H1 (cell line): ENCODE data around the gene ALAS1. TPM values are rescaled to one million over a fixed set of nuclear protein-coding genes. Genes with fewer than 3 reads are reported as not detected.

ENCODE experiments used
- CTCF ChIA-PET: fragments of 300-600 bp; sonication (Branson Sonifier 250); formaldehyde crosslinking; loops from one replicate; lab custom pipeline; 2021; ENCODE audit not compliant: partially characterized antibody; lab: Charles Lee
- POLR2A ChIA-PET: fragments of 300-600 bp; sonication (Branson Sonifier 250); formaldehyde crosslinking; loops from one replicate; lab custom pipeline; 2021; ENCODE audit warnings: inconsistent platforms; ENCODE audit not compliant: partially characterized antibody; lab: Charles Lee
- DNase-seq, 2 experiments: peaks; one replicate each; pipeline versions ENCODE4 v3.0.0 to v3.0.0-alpha.2; 2010 to 2022; ENCODE audit warnings: low spot score in 2 of 2, low read depth in 1 of 2, mixed read lengths in 1 of 2
- FAIRE-seq: peaks from 2 replicates; lab custom pipeline; 2011; peaks lifted over from hg19 to GRCh38; lab: Jason Lieb, UNC
- H2AFZ ChIP-seq: 2 replicates; pipeline ENCODE4 v1.8.1; 2012; ENCODE audit warnings: low read length, inconsistent platforms
- H2AK5ac ChIP-seq: 2 replicates; pipeline ENCODE4 v1.6.1; 2013; ENCODE audit warnings: low read depth, low read length
- H2BK120ac ChIP-seq: replicated peaks from 2 replicates; pipeline ENCODE3; 2013; ENCODE audit warnings: low read depth, low read length, inconsistent platforms
- H2BK12ac ChIP-seq: 2 replicates; pipeline ENCODE4 v1.6.1; 2013; ENCODE audit warnings: low read depth, low read length
- H2BK15ac ChIP-seq: 2 replicates; pipeline ENCODE4 v1.6.1; 2013; ENCODE audit warnings: low read length
- H2BK20ac ChIP-seq: 2 replicates; pipeline ENCODE4 v1.6.1; 2013; ENCODE audit warnings: low read length
- H2BK5ac ChIP-seq: 2 replicates; pipeline ENCODE4 v1.6.1; 2013; ENCODE audit warnings: low read depth, low read length
- H3K14ac ChIP-seq: 2 replicates; pipeline ENCODE4 v1.6.1; 2013; ENCODE audit warnings: inconsistent platforms; ENCODE audit not compliant: insufficient read length
- H3K18ac ChIP-seq: 2 replicates; pipeline ENCODE4 v1.6.1; 2013; ENCODE audit warnings: low read length; ENCODE audit errors: extremely low read depth
- H3K23ac ChIP-seq: 2 replicates; pipeline ENCODE4 v1.6.1; 2013; ENCODE audit warnings: inconsistent platforms; ENCODE audit not compliant: insufficient read length
- H3K23me2 ChIP-seq: 2 replicates; pipeline ENCODE4 v1.6.1; 2013; ENCODE audit warnings: low read depth, low read length
- H3K27ac ChIP-seq: 2 replicates; pipeline ENCODE4 v1.6.1; 2011; ENCODE audit warnings: low read depth, low read length, inconsistent platforms
- H3K27me3 ChIP-seq, 4 experiments: replicated peaks in 1 of 4; 1 replicate in 1 of 4; 2 replicates in 3 of 4; pipeline versions ENCODE4 v1.6.1 to v1.8.1; 2011 to 2013; ENCODE audit warnings: low read length in 3 of 4, mild to moderate bottlenecking in 3 of 4, inconsistent platforms in 2 of 4, mixed read lengths in 2 of 4, moderate library complexity in 1 of 4; ENCODE audit not compliant: control insufficient read depth in 3 of 4, insufficient read depth in 3 of 4; ENCODE audit errors: extremely low read depth in 1 of 4
- H3K36me3 ChIP-seq, 4 experiments: 2 replicates each; pipeline versions ENCODE4 v1.6.1 to v1.8.1; 2011 to 2013; ENCODE audit warnings: mild to moderate bottlenecking in 4 of 4, low read length in 3 of 4, moderate library complexity in 2 of 4, control low read depth in 1 of 4, inconsistent platforms in 1 of 4; ENCODE audit not compliant: insufficient read depth in 4 of 4, control insufficient read depth in 2 of 4
- H3K4ac ChIP-seq: replicated peaks from 2 replicates; pipeline ENCODE3; 2013; ENCODE audit warnings: low read length, low read depth, mixed read lengths, inconsistent platforms; ENCODE audit not compliant: insufficient read length
- H3K4me1 ChIP-seq, 4 experiments: replicated peaks in 1 of 4; 1 replicate in 1 of 4; 2 replicates in 3 of 4; pipeline versions ENCODE4 v1.6.1 to v1.8.1; 2011 to 2013; ENCODE audit warnings: low read length in 3 of 4, inconsistent platforms in 2 of 4, mixed read lengths in 1 of 4; ENCODE audit not compliant: insufficient read depth in 4 of 4, control insufficient read depth in 3 of 4
- H3K4me2 ChIP-seq, 2 experiments: 2 replicates each; pipeline versions ENCODE4 v1.6.1 to v1.8.1; 2011 to 2013; ENCODE audit warnings: low read depth in 2 of 2, low read length in 2 of 2, control low read depth in 1 of 2, inconsistent platforms in 1 of 2, mild to moderate bottlenecking in 1 of 2; ENCODE audit not compliant: insufficient read depth in 1 of 2
- H3K4me3 ChIP-seq, 4 experiments: fragments of 200-600, 300-600 bp in 1 of 4; sonication (generic), shearing (Covaris generic), sonication (Bioruptor Twin) in 1 of 4; 2 replicates each; pipeline versions ENCODE4 v1.5.1 to v1.8.1; 2011 to 2016; ENCODE audit warnings: low read length in 4 of 4, low read depth in 3 of 4, control low read depth in 2 of 4, inconsistent platforms in 2 of 4, mild to moderate bottlenecking in 2 of 4, mixed read lengths in 1 of 4, moderate library complexity in 1 of 4; ENCODE audit not compliant: insufficient read depth in 2 of 4; ENCODE audit errors: extremely low read depth in 1 of 4
- H3K56ac ChIP-seq: replicated peaks from 2 replicates; pipeline ENCODE3; 2013; ENCODE audit warnings: low read depth, mild to moderate bottlenecking, mixed read lengths, low read length, inconsistent platforms; ENCODE audit not compliant: insufficient read length
- H3K79me1 ChIP-seq: 2 replicates; pipeline ENCODE4 v1.6.1; 2013; ENCODE audit warnings: low read depth, low read length, control low read depth
- H3K79me2 ChIP-seq, 2 experiments: 2 replicates each; pipeline versions ENCODE4 v1.6.1 to v1.8.1; 2012 to 2013; ENCODE audit warnings: low read length in 2 of 2, mild to moderate bottlenecking in 2 of 2, inconsistent platforms in 1 of 2; ENCODE audit not compliant: insufficient read depth in 2 of 2, control insufficient read depth in 1 of 2
- H3K9ac ChIP-seq, 4 experiments: replicated peaks in 1 of 4; 1 replicate in 1 of 4; 2 replicates in 3 of 4; pipeline versions ENCODE4 v1.6.1 to v1.8.1; 2011 to 2013; ENCODE audit warnings: low read depth in 3 of 4, low read length in 3 of 4, control low read depth in 2 of 4, mild to moderate bottlenecking in 2 of 4, moderate library complexity in 2 of 4, inconsistent platforms in 1 of 4; ENCODE audit errors: extremely low read depth in 1 of 4
- H3K9me3 ChIP-seq, 2 experiments: 2 replicates each; pipeline versions ENCODE4 v1.6.1 to v1.8.1; 2012 to 2013; ENCODE audit warnings: mild to moderate bottlenecking in 2 of 2, moderate library complexity in 2 of 2, control low read depth in 1 of 2, inconsistent platforms in 1 of 2, low read depth in 1 of 2, low read length in 1 of 2, mixed read lengths in 1 of 2; ENCODE audit not compliant: insufficient read depth in 2 of 2
- H4K20me1 ChIP-seq, 2 experiments: replicated peaks in 1 of 2; 2 replicates each; pipeline versions ENCODE3 to v1.8.1; 2011 to 2013; ENCODE audit warnings: inconsistent platforms in 2 of 2, low read length in 2 of 2, mild to moderate bottlenecking in 1 of 2; ENCODE audit not compliant: insufficient read depth in 2 of 2, control insufficient read depth in 1 of 2
- H4K5ac ChIP-seq: 2 replicates; pipeline ENCODE4 v1.6.1; 2013; ENCODE audit warnings: low read length, low read depth, mixed read lengths, inconsistent platforms; ENCODE audit not compliant: insufficient read length
- H4K8ac ChIP-seq: 2 replicates; pipeline ENCODE4 v1.8.0; 2013; ENCODE audit warnings: mild to moderate bottlenecking, moderate library complexity, low read length, inconsistent platforms; ENCODE audit not compliant: insufficient read depth; ENCODE audit errors: extremely low read depth
- H4K91ac ChIP-seq: replicated peaks from 2 replicates; pipeline ENCODE3; 2013; ENCODE audit warnings: low read length, mixed read lengths, inconsistent platforms; ENCODE audit not compliant: insufficient read length
- CBX5 ChIP-seq: fragments of 300-800, 300-1000 bp; sonication (generic); IDR thresholded peaks from 2 replicates; pipeline ENCODE4 v1.7.1; 2016; ENCODE audit warnings: antibody characterized with exemption, low read length, low read depth
- CREB1 ChIP-seq: IDR thresholded peaks from 2 replicates; pipeline ENCODE4 v1.6.1; 2012; ENCODE audit warnings: inconsistent platforms
- CTCF ChIP-seq, 3 experiments: IDR thresholded peaks; 1 replicate in 2 of 3; 2 replicates in 1 of 3; pipeline versions ENCODE4 v1.5.1 to v1.6.1; 2011; ENCODE audit warnings: low read length in 3 of 3, mild to moderate bottlenecking in 3 of 3, inconsistent platforms in 2 of 3, low read depth in 1 of 3, moderate library complexity in 1 of 3; ENCODE audit not compliant: insufficient read depth in 1 of 3; ENCODE audit errors: control extremely low read depth in 1 of 3
- JUN ChIP-seq: IDR thresholded peaks from 2 replicates; pipeline ENCODE4 v1.6.1; 2011; ENCODE audit warnings: low read depth, mild to moderate bottlenecking, improper control_type of control experiment, low read length
- KDM5A ChIP-seq: fragments of 200-600 bp; IDR thresholded peaks from 2 replicates; pipeline ENCODE4 v1.7.1; 2012; ENCODE audit warnings: mild to moderate bottlenecking, low read length, inconsistent platforms, mixed read lengths
- MAX ChIP-seq: IDR thresholded peaks from 2 replicates; pipeline ENCODE4 v1.6.1; 2012; ENCODE audit warnings: inconsistent platforms
- RBBP5 ChIP-seq: IDR thresholded peaks from 2 replicates; pipeline ENCODE4 v1.7.1; 2012; ENCODE audit warnings: low read depth, mild to moderate bottlenecking, inconsistent platforms, low read length, moderate library complexity, borderline replicate concordance
- SIRT6 ChIP-seq: IDR thresholded peaks from one replicate; pipeline ENCODE4 v1.7.1; 2012; ENCODE audit warnings: low read length, inconsistent platforms
- TCF12 ChIP-seq: IDR thresholded peaks from 2 replicates; pipeline ENCODE4 v1.6.1; 2011; ENCODE audit warnings: low read depth, mild to moderate bottlenecking, low read length
- WGBS, 2 experiments: shearing (Covaris generic) in 1 of 2; methylation state at CpG; one replicate each; pipeline versions ENCODE4 v1.1.6 to v1.1.7; 2013 to 2015; ENCODE audit warnings: low lambda C conversion rate in 2 of 2, mixed read lengths in 2 of 2, inconsistent platforms in 1 of 2, low coverage in 1 of 2, missing lambda C conversion rate in 1 of 2; ENCODE audit not compliant: insufficient replicate concordance in 2 of 2, insufficient coverage in 1 of 2, insufficient read length in 1 of 2; ENCODE audit errors: extremely low coverage in 1 of 2, missing lambda C conversion rate in 1 of 2; 5-methylcytosine and 5-hydroxymethylcytosine counted together
- polyA plus RNA-seq, 7 experiments: library from polyadenylated mRNA; depleted of rRNA in 3 of 7; stranded (reverse) in 5 of 7; unstranded in 2 of 7; fragments of >200 nt in 5 of 7; fragments of 200-250 nt in 2 of 7; gene quantifications; 1 replicate in 5 of 7; 2 replicates in 1 of 7; 4 replicates in 1 of 7; pipeline versions ENCODE4 v1.2.1 to v1.2.3, GENCODE V29; 2011 to 2013; ENCODE audit warnings: missing spikeins in 2 of 7, mixed read lengths in 2 of 7
- total RNA-seq: library from RNA; stranded (reverse); fragmentation: NEBNext Ultra II Directional; extraction: Animal tissue kit (Norgen Biotek cat#: 25700); gene quantifications from 2 replicates; pipeline ENCODE4 v1.2.1, GENCODE V29; 2021

ALAS1 gene
- total and polyA plus RNA-seq, 2 of the 8 experiments (the other 6 are each of a cell fraction or from before 2014, with no cell fraction given): 45.9 to 84.4 TPM

GRCh38 chr3:52246728-52247408 lies 48.9 kb downstream of the ALAS1 start:
- ChIA-PET CTCF (interaction anchor here (1.0 to 17.7 kb wide), 10 partner anchors 11 to 138 kb away, joined by 3 to 126 read pairs (median 7); partner anchors contain the start of gene WDR82), POLR2A (interaction anchor here (1.0 to 3.6 kb wide), 7 partner anchors 9 to 35 kb away, joined by 3 to 27 read pairs (median 5); no protein-coding TSS in a partner anchor)
- H3K56ac ChIP-seq: no peak overlapping the region
- H4K8ac ChIP-seq: no peak overlapping the region
- peaks cover 10% of the 10 kb centered on the region for H3K23me2 ChIP-seq
- WGBS, 2 experiments: 88% methylated on average over 14 of the region's 14 CpGs; no CpG with 5 or more reads in 1 of the 2 experiments
- no peaks in the 10 kb centered on the region for H3K79me2 ChIP-seq
- H3K4me2 ChIP-seq: peak overlapping the region; percentile 65 to 70; a peak in 2 of 4 replicates
- no peak overlapping the region for H2AK5ac ChIP-seq
- peaks cover 0 to 13% (median 0%) of the 10 kb centered on the region in 4 experiments; a peak in 3 of 8 replicates for H3K36me3 ChIP-seq
- no peak overlapping the region for H2BK12ac ChIP-seq
- H3K4me1 ChIP-seq: peaks cover 0 to 13% (median 10%) of the 10 kb centered on the region in 4 experiments; a peak in 6 of 7 replicates
- TF ChIP-seq SIRT6: no peak
- TF ChIP-seq CTCF (IDR thresholded peaks at IDR 0.05; ENCODE audit: control extremely low read depth in 1 of 3, insufficient read depth in 1 of 3, low read depth in 1 of 3, low read length in 3 of 3): no peak
- TF ChIP-seq JUN: no peak
- no peak for TF ChIP-seq CBX5
- TF ChIP-seq TCF12: no peak
- TF ChIP-seq KDM5A: no peak
- TF ChIP-seq RBBP5: no peak
- TF ChIP-seq CREB1: no peak
- TF ChIP-seq MAX: no peak
- no peak overlapping the region for H3K27ac ChIP-seq
- no peak for DNase-seq
- H2BK5ac ChIP-seq: no peak overlapping the region
- no peak overlapping the region for H2BK120ac ChIP-seq
- H2AFZ ChIP-seq: no peak overlapping the region
- no peak for FAIRE-seq
- 0 out of 8 replicates have a peak overlapping the region, but pooled peaks of 1 of the 4 experiments have one; percentile 58 for H3K4me3 ChIP-seq
- no peak overlapping the region for H3K14ac ChIP-seq
- no peak overlapping the region for H4K91ac ChIP-seq
- H2BK15ac ChIP-seq: no peak overlapping the region
- H3K27me3 ChIP-seq: peaks cover 6 to 37% (median 23%) of the 10 kb centered on the region in 4 experiments; a peak in 6 of 7 replicates
- no peak overlapping the region for H3K4ac ChIP-seq
- no peak overlapping the region for H3K23ac ChIP-seq
- no peak overlapping the region for H4K5ac ChIP-seq
- H3K9me3 ChIP-seq: no peaks in the 10 kb centered on the region
- H4K20me1 ChIP-seq: peaks cover 5 to 14% of the 10 kb centered on the region in 2 experiments
- H2BK20ac ChIP-seq: no peak overlapping the region
- no peaks in the 10 kb centered on the region for H3K79me1 ChIP-seq
- no peak overlapping the region for H3K9ac ChIP-seq
- H3K18ac ChIP-seq: no peak overlapping the region
